Measurements from ENCODE around the gene KCNN1.

Gene KCNN1

DNA sequence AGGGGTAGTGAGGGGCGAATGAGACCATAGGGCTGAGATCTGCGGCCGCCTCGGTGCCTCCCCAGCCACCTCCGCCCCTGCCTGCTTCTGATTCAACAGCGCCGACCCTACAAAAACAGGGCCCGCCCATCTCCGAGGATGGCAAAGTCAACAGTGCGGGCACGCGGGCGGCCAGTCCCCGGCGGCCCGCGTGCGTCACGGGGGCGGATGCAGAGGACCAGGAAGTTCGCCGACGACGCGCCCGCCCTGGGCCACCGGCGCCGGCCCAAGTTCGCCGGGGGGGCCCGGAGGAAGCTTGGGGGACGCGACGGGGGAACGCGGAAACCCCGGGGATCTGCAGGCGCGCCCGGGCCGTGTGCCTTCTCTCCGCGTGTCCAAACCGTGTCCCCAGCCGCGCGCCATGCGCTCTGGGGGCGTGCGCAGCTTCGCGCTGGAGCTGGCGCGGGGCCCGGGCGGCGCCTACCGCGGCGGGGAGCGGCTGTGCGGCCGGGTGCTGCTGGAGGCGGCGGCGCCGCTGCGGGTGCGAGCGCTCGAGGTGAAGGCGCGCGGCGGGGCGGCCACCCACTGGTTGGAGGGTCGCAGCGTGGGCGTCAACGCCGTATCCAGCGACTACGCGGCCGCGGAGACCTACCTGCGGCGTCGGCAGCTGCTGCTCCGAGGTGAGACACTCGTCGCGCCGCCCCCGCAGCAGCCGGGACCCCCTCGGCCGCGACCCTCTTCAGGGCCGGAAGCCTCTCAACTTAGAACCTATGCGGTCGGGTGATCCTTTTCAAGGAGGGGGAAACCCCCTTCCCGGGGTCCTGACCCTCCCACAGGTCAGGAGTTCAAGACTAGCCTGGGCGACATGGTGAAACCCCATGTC is 34.2 kb downstream of the KCNN1 start (continued):
- no peak for TF ChIP-seq ZNF624 (tag by site-specific recombination; IDR thresholded peaks at IDR 0.05)
- no peak for TF ChIP-seq ZNF169 (tag by site-specific recombination; IDR thresholded peaks at IDR 0.05)
- TF ChIP-seq ZNF76 (tag by site-specific recombination; IDR thresholded peaks at IDR 0.05; ENCODE audit: borderline replicate concordance, low read depth) = peak; percentile 51; the same call in 1 of the 2 replicates
- TF ChIP-seq TCF7L2 (IDR thresholded peaks at IDR 0.05; ENCODE audit: borderline replicate concordance, low read depth, low read length) = no peak
- no peak for TF ChIP-seq ZNF211 (tag by site-specific recombination; IDR thresholded peaks at IDR 0.05; ENCODE audit: low read depth)
- no peak for TF ChIP-seq GFI1B (tag by site-specific recombination; IDR thresholded peaks at IDR 0.05)
- TF ChIP-seq, protein P1, sequence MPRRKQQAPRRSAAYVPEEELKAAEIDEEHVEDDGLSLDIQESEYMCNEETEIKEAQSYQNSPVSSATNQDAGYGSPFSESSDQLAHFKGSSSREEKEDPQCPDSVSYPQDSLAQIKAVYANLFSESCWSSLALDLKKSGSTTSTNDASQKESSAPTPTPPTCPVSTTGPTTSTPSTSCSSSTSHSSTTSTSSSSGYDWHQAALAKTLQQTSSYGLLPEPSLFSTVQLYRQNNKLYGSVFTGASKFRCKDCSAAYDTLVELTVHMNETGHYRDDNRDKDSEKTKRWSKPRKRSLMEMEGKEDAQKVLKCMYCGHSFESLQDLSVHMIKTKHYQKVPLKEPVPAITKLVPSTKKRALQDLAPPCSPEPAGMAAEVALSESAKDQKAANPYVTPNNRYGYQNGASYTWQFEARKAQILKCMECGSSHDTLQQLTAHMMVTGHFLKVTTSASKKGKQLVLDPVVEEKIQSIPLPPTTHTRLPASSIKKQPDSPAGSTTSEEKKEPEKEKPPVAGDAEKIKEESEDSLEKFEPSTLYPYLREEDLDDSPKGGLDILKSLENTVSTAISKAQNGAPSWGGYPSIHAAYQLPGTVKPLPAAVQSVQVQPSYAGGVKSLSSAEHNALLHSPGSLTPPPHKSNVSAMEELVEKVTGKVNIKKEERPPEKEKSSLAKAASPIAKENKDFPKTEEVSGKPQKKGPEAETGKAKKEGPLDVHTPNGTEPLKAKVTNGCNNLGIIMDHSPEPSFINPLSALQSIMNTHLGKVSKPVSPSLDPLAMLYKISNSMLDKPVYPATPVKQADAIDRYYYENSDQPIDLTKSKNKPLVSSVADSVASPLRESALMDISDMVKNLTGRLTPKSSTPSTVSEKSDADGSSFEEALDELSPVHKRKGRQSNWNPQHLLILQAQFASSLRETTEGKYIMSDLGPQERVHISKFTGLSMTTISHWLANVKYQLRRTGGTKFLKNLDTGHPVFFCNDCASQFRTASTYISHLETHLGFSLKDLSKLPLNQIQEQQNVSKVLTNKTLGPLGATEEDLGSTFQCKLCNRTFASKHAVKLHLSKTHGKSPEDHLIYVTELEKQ (tag by site-specific recombination; IDR thresholded peaks at IDR 0.05; ENCODE audit: borderline replicate concordance) = no peak
- no peak for TF ChIP-seq YY2 (tag by site-specific recombination; IDR thresholded peaks at IDR 0.05)
- no peak for TF ChIP-seq ZNF571 (tag by site-specific recombination; IDR thresholded peaks at IDR 0.05)
- no peak for TF ChIP-seq ZNF416 (tag by site-specific recombination; IDR thresholded peaks at IDR 0.05)
- TF ChIP-seq BCL11B (tag by site-specific recombination; IDR thresholded peaks at IDR 0.05; ENCODE audit: low read depth) = no peak
- TF ChIP-seq ZNF544 (tag by site-specific recombination; IDR thresholded peaks at IDR 0.05) = no peak
- no peak for TF ChIP-seq HOXA7 (CRISPR knock-in tag; IDR thresholded peaks at IDR 0.05; ENCODE audit: borderline replicate concordance)
- no peak for TF ChIP-seq ZNF274 (IDR thresholded peaks at IDR 0.05; ENCODE audit: low read length)
- no peak for TF ChIP-seq ZNF274 (tag by site-specific recombination; IDR thresholded peaks at IDR 0.05; ENCODE audit: borderline replicate concordance)
- TF ChIP-seq KLF8 (tag by site-specific recombination; IDR thresholded peaks at IDR 0.05) = peak; percentile 69; the same call in 1 of the 2 replicates
- TF ChIP-seq ZNF473 (tag by site-specific recombination; IDR thresholded peaks at IDR 0.05) = no peak
- TF ChIP-seq, protein P2, sequence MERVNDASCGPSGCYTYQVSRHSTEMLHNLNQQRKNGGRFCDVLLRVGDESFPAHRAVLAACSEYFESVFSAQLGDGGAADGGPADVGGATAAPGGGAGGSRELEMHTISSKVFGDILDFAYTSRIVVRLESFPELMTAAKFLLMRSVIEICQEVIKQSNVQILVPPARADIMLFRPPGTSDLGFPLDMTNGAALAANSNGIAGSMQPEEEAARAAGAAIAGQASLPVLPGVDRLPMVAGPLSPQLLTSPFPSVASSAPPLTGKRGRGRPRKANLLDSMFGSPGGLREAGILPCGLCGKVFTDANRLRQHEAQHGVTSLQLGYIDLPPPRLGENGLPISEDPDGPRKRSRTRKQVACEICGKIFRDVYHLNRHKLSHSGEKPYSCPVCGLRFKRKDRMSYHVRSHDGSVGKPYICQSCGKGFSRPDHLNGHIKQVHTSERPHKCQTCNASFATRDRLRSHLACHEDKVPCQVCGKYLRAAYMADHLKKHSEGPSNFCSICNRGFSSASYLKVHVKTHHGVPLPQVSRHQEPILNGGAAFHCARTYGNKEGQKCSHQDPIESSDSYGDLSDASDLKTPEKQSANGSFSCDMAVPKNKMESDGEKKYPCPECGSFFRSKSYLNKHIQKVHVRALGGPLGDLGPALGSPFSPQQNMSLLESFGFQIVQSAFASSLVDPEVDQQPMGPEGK (tag by site-specific recombination; IDR thresholded peaks at IDR 0.05) = peak; percentile 82
- TF ChIP-seq ZNF394 (tag by site-specific recombination; IDR thresholded peaks at IDR 0.05; ENCODE audit: borderline replicate concordance) = no peak
- peak; percentile 76 for TF ChIP-seq YY1 (tag by site-specific recombination; IDR thresholded peaks at IDR 0.05)
- TF ChIP-seq ZFP3 (tag by site-specific recombination; IDR thresholded peaks at IDR 0.05; ENCODE audit: low read depth) = no peak
- TF ChIP-seq, protein P3, sequence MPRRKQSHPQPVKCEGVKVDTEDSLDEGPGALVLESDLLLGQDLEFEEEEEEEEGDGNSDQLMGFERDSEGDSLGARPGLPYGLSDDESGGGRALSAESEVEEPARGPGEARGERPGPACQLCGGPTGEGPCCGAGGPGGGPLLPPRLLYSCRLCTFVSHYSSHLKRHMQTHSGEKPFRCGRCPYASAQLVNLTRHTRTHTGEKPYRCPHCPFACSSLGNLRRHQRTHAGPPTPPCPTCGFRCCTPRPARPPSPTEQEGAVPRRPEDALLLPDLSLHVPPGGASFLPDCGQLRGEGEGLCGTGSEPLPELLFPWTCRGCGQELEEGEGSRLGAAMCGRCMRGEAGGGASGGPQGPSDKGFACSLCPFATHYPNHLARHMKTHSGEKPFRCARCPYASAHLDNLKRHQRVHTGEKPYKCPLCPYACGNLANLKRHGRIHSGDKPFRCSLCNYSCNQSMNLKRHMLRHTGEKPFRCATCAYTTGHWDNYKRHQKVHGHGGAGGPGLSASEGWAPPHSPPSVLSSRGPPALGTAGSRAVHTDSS (tag by site-specific recombination; IDR thresholded peaks at IDR 0.05) = no peak; the same call in 1 of the 2 replicates
- no peak for TF ChIP-seq IKZF3 (tag by site-specific recombination; IDR thresholded peaks at IDR 0.05)
- TF ChIP-seq ZSCAN16 (tag by site-specific recombination; IDR thresholded peaks at IDR 0.05) = no peak
- peak; percentile 65; the same call in 1 of the 2 replicates for TF ChIP-seq ZBTB20 (tag by site-specific recombination; IDR thresholded peaks at IDR 0.05)
- TF ChIP-seq, protein P4, sequence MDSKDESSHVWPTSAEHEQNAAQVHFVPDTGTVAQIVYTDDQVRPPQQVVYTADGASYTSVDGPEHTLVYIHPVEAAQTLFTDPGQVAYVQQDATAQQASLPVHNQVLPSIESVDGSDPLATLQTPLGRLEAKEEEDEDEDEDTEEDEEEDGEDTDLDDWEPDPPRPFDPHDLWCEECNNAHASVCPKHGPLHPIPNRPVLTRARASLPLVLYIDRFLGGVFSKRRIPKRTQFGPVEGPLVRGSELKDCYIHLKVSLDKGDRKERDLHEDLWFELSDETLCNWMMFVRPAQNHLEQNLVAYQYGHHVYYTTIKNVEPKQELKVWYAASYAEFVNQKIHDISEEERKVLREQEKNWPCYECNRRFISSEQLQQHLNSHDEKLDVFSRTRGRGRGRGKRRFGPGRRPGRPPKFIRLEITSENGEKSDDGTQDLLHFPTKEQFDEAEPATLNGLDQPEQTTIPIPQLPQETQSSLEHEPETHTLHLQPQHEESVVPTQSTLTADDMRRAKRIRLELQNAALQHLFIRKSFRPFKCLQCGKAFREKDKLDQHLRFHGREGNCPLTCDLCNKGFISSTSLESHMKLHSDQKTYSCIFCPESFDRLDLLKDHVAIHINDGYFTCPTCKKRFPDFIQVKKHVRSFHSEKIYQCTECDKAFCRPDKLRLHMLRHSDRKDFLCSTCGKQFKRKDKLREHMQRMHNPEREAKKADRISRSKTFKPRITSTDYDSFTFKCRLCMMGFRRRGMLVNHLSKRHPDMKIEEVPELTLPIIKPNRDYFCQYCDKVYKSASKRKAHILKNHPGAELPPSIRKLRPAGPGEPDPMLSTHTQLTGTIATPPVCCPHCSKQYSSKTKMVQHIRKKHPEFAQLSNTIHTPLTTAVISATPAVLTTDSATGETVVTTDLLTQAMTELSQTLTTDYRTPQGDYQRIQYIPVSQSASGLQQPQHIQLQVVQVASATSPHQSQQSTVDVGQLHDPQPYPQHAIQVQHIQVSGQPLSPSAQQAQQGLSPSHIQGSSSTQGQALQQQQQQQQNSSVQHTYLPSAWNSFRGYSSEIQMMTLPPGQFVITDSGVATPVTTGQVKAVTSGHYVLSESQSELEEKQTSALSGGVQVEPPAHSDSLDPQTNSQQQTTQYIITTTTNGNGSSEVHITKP (tag by site-specific recombination; IDR thresholded peaks at IDR 0.05) = peak; percentile 44
- no peak for TF ChIP-seq ZNF302 (tag by site-specific recombination; IDR thresholded peaks at IDR 0.05; ENCODE audit: low read depth)
- TF ChIP-seq, protein P5, sequence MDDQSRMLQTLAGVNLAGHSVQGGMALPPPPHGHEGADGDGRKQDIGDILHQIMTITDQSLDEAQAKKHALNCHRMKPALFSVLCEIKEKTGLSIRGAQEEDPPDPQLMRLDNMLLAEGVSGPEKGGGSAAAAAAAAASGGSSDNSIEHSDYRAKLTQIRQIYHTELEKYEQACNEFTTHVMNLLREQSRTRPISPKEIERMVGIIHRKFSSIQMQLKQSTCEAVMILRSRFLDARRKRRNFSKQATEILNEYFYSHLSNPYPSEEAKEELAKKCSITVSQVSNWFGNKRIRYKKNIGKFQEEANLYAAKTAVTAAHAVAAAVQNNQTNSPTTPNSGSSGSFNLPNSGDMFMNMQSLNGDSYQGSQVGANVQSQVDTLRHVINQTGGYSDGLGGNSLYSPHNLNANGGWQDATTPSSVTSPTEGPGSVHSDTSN (CRISPR knock-in tag; IDR thresholded peaks at IDR 0.05) = no peak; the same call in 1 of the 2 replicates

All from HEK293 (cell line).